ENCODE measurements around the gene PDLIM7.

PDLIM7 gene

DNA sequence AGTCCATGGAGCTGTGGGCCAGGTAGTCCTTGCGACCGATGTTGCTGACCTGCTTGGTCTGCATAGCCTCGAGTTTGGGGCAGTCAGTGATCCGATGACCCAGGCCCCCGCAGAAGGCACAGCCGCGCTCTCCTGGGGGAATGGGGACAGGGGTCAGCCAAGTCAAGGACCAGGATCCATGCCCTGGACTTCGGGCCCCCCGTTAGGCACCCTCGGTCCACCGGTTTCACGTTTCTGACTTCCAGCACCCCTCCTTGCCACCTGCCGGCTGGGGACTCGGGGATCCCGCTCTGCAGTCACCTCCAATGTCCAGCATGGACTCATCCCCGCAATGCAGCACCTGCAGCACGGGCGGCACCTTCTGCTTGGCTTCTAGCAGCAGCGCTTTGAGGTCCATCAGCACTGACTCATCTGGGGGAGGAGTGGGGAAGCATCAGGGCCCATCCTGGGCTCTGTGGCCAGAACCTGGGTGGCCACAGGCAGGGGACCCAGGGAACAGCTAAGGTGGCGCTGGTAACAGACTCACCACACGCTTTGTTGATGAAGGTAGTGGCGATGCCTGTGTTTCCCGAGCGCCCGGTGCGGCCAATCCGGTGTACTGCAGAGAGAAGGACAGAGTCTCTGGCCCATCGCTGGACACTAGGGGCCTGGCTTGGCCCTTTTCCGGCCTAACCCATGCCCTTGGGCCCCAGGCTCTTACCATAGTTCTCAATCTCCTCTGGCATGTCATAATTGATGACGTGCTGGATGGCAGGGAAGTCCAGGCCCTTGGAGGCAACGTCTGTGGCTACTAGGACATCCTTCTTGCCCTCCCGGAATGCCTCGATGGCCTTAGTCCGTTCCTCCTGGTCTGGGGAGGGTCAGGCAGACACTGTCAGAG is 14.6 kb upstream of the PDLIM7 start:
- H3K4me3 ChIP-seq (ENCODE audit: low read depth, low read length): no peak overlapping the region
- H3K27ac ChIP-seq: no peak overlapping the region
- DNase-seq: no peak
- H3K9me3 ChIP-seq (ENCODE audit: severe bottlenecking): no peaks in the 10 kb centered on the region
- TF ChIP-seq, protein P1, sequence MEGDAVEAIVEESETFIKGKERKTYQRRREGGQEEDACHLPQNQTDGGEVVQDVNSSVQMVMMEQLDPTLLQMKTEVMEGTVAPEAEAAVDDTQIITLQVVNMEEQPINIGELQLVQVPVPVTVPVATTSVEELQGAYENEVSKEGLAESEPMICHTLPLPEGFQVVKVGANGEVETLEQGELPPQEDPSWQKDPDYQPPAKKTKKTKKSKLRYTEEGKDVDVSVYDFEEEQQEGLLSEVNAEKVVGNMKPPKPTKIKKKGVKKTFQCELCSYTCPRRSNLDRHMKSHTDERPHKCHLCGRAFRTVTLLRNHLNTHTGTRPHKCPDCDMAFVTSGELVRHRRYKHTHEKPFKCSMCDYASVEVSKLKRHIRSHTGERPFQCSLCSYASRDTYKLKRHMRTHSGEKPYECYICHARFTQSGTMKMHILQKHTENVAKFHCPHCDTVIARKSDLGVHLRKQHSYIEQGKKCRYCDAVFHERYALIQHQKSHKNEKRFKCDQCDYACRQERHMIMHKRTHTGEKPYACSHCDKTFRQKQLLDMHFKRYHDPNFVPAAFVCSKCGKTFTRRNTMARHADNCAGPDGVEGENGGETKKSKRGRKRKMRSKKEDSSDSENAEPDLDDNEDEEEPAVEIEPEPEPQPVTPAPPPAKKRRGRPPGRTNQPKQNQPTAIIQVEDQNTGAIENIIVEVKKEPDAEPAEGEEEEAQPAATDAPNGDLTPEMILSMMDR (IDR thresholded peaks at IDR 0.05; ENCODE audit: low read depth, low read length): no peak
- no peaks in the 10 kb centered on the region for H3K27me3 ChIP-seq (ENCODE audit: insufficient read depth, low read depth, severe bottlenecking)
- peaks cover 9% of the 10 kb centered on the region for H3K36me3 ChIP-seq

DNA sequence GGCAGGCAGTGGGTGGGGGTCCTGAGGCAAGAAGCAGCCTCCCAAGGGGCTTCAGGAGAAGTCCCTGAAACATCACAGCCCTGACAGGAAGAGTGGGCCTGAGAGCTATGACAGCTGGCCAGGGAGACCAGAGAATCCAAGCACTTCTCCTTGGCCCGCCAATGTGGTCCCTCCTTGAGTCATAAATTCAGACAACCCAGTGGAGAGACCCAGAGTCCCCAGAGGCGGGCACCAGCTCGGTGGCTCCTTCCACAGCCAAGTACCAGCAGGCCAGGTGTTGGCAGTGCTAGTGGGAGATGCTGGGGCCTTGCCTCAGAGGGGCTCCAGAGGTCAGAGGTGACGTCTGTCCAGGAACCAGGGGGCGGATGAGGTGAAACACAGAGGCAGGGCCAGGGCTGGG is 13.8 kb upstream of the PDLIM7 start:
- H3K36me3 ChIP-seq: peaks cover 9% of the 10 kb centered on the region

DNA sequence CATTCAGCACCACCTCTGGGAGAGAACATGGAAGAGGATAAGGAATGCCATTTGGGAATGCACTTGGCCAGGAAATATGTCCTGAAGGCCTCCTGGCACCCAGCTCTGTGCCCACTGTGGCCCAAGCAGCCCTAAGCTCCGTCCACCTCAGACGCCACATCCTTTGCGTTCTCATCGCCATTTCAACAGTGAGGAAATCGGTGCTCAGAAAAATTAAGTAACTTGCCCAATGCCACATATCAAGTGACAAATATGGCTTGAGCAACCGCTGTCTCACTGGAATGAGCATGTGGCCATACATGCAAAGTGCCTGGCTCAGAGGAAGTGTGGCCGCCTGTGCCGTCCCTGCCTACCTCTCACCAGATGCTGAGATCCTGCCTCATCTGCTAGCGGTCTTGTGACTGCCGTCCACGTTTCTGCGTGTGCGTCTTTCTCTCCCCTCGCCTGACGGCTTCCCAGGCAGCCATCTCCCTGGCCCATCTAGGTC is 13.2 kb upstream of the PDLIM7 start:
- no peak for DNase-seq
- no peaks in the 10 kb centered on the region for H3K27me3 ChIP-seq (ENCODE audit: insufficient read depth, low read depth, severe bottlenecking)
- H3K4me3 ChIP-seq (ENCODE audit: low read depth, low read length): no peak overlapping the region
- no peak overlapping the region for H3K27ac ChIP-seq
- peaks cover 6% of the 10 kb centered on the region for H3K36me3 ChIP-seq
- H3K9me3 ChIP-seq (ENCODE audit: severe bottlenecking): no peaks in the 10 kb centered on the region
- TF ChIP-seq, protein P1 (IDR thresholded peaks at IDR 0.05; ENCODE audit: low read depth, low read length): no peak

More for the DNA sequence above, 13.8 kb upstream of the PDLIM7 start:
- no peaks in the 10 kb centered on the region for H3K27me3 ChIP-seq (ENCODE audit: insufficient read depth, low read depth, severe bottlenecking)
- no peak overlapping the region for H3K27ac ChIP-seq
- no peak overlapping the region for H3K4me3 ChIP-seq (ENCODE audit: low read depth, low read length)
- TF ChIP-seq, protein P1 (IDR thresholded peaks at IDR 0.05; ENCODE audit: low read depth, low read length): no peak
- H3K9me3 ChIP-seq (ENCODE audit: severe bottlenecking): no peaks in the 10 kb centered on the region
- no peak for DNase-seq

DNA sequence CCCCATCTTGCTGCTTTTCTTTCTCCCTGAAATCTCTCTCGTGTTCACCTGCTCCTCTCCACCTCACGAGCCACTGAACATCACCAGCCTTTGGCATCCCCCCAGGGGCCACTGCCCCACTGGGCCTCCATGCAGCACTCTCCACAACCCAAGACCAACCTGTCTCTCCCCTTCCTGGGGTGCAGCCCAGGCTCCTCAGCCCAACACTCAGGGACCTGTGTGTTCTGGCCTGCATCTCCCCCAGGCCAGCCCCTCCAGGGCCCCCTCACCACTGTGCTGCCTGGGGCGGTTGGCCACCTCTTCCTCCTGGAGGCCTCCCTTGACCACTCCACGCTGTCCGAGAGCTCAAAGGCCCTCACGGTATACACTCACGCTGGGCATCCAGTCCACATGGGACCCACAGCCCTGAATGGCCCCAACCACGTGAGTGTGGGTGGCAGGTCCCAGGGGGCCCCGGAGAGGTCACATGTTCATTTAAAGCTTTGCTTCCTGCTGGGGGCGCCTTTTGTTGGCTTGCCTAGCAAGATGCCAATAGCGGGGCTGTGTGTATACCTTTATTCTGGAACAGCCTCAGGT is 12.7 kb upstream of the PDLIM7 start:
- Histone ChIP-seq H3K4me3 (ENCODE audit: low read depth, low read length) (no peak overlapping the region), H3K36me3 (peaks cover 2% of the 10 kb centered on the region; the same call in 1 of the 2 replicates), H3K27ac (peak overlapping the region; percentile 51; the same call in 1 of the 2 replicates), H3K9me3 (ENCODE audit: severe bottlenecking) (no peaks in the 10 kb centered on the region), H3K27me3 (ENCODE audit: insufficient read depth, low read depth, severe bottlenecking) (no peaks in the 10 kb centered on the region)
- DNase-seq: no peak
- TF ChIP-seq, protein P1 (IDR thresholded peaks at IDR 0.05; ENCODE audit: low read depth, low read length): no peak

DNA sequence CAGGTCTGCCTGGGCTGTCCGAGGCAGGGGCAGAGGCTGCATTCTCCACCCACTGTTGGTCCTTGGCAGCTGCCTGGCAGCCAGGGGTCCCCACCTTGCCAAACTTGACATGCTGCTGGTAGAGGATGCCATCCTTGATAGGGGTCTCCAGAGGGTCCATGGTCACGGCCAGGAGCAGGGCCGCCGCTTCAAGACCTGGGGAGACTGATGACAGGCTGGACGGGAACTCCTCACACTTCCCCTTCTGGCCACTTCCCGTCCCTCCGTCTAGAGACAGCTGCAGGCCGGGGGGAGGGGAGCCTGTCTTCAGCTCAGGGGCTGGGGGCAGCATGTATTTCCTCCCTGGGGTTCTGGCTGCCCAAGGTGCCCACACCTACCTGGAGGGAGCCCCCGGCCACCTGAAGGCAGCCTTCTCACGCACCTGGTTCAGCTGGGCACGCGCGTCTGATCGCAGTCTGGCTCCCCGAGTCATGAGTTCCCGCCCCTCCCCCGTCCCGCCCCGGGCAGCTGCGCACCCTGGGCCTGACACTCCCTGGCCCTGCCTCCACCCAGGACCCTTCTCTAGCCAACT is 12.1 kb upstream of the PDLIM7 start, which contains the start of gene DOK3:
DOK3 (minus strand) TSS at position 446 of the 571 bp plus-strand sequence; CDS start at position 160, 286 bp downstream.
- Histone ChIP-seq H3K36me3 (peaks cover 2% of the 10 kb centered on the region; the same call in 1 of the 2 replicates), H3K4me3 (ENCODE audit: low read depth, low read length) (peak within 1 kb of the TSS; percentile 12; the same call in 1 of the 2 replicates), H3K9me3 (ENCODE audit: severe bottlenecking) (no peaks in the 10 kb centered on the region), H3K27me3 (ENCODE audit: insufficient read depth, low read depth, severe bottlenecking) (no peaks in the 10 kb centered on the region), H3K27ac (peak within 1 kb of the TSS; percentile 51; the same call in 1 of the 2 replicates)
- peak; percentile 41 for DNase-seq
- TF ChIP-seq, protein P1 (IDR thresholded peaks at IDR 0.05; ENCODE audit: low read depth, low read length): no peak
